HEK293 (cell line): ENCODE results near the gene TMEM51.
A peak's percentile ranks its signal among the peaks of the same experiment; 100 is the strongest.

Experiments used
- CTCF ChIA-PET: fragments of 350-600 bp; formaldehyde crosslinking; extraction: SDS; loops from one replicate; lab custom pipeline; 2021; ENCODE audit warnings: antibody characterized with exemption; lab: Yijun Ruan, JAX
- POLR2A ChIA-PET: fragments of 300-600 bp; formaldehyde crosslinking; extraction: SDS; loops from one replicate; lab custom pipeline; 2020; ENCODE audit warnings: antibody characterized with exemption, inconsistent platforms; lab: Yijun Ruan, JAX
- H3K27ac ChIP-seq: fragments of 200-500 bp; sonication (Bioruptor generic); 2 replicates; pipeline ENCODE4 v1.5.1; 2014; ENCODE audit warnings: low read depth, low read length, control low read depth, inconsistent platforms; ENCODE audit errors: extremely low read depth
- H3K36me3 ChIP-seq, 2 experiments: fragments of 200-500 bp in 1 of 2; sonication (Bioruptor generic) in 1 of 2; 1 replicate in 1 of 2; 2 replicates in 1 of 2; pipeline ENCODE4 v1.5.1; 2014 to 2017; ENCODE audit warnings: inconsistent platforms in 2 of 2, low read length in 2 of 2; ENCODE audit not compliant: control insufficient read depth in 2 of 2, insufficient read depth in 1 of 2
- H3K4me1 ChIP-seq: fragments of 200-500 bp; sonication (Bioruptor generic); 2 replicates; pipeline ENCODE4 v1.5.1; 2014; ENCODE audit warnings: mild to moderate bottlenecking, low read length, inconsistent platforms; ENCODE audit not compliant: control insufficient read depth, insufficient read depth
- H3K4me3 ChIP-seq: 2 replicates; pipeline ENCODE4 v1.5.1; 2011; ENCODE audit warnings: low read depth, mild to moderate bottlenecking, control low read depth, low read length, moderate library complexity
- H3K9me3 ChIP-seq: fragments of 200-500 bp; sonication (Bioruptor generic); 2 replicates; pipeline ENCODE4 v1.5.1; 2014; ENCODE audit warnings: low read depth, low read length, inconsistent platforms; ENCODE audit not compliant: control insufficient read depth, insufficient read depth
- KLF10 ChIP-seq: fragments of 450-650 bp; IDR thresholded peaks from 2 replicates; pipeline ENCODE4 v1.5.1; 2018; ENCODE audit warnings: missing biosample characterization, mild to moderate bottlenecking, missing genetic modification characterization
- KLF9 ChIP-seq: fragments of 450-650 bp; formaldehyde crosslinking; IDR thresholded peaks from 2 replicates; pipeline ENCODE4 v1.5.1; 2016; ENCODE audit warnings: missing biosample characterization, missing genetic modification characterization, low read depth
- MEIS1 ChIP-seq: sonication (generic); formaldehyde crosslinking; IDR thresholded peaks from 2 replicates; pipeline ENCODE4 v1.8.1; 2022; ENCODE audit warnings: missing genetic modification reagents, mild to moderate bottlenecking, borderline replicate concordance
- RBAK ChIP-seq: fragments of 450-650 bp; formaldehyde crosslinking; IDR thresholded peaks from 2 replicates; pipeline ENCODE4 v1.5.1; 2016; ENCODE audit warnings: missing biosample characterization, missing genetic modification characterization
- SALL2 ChIP-seq: fragments of 450-650 bp; formaldehyde crosslinking; IDR thresholded peaks from 2 replicates; pipeline ENCODE4 v1.5.0; 2017; ENCODE audit warnings: missing biosample characterization, mild to moderate bottlenecking, missing genetic modification characterization, borderline replicate concordance
- SCRT2 ChIP-seq: fragments of 450-650 bp; formaldehyde crosslinking; IDR thresholded peaks from 2 replicates; pipeline ENCODE4 v1.5.1; 2016; ENCODE audit warnings: missing biosample characterization, missing genetic modification characterization
- ZBTB7A ChIP-seq: fragments of 450-650 bp; formaldehyde crosslinking; IDR thresholded peaks from 2 replicates; pipeline ENCODE4 v1.5.1; 2016; ENCODE audit warnings: low read depth, missing biosample characterization, missing genetic modification characterization
- ZNF10 ChIP-seq: fragments of 450-650 bp; formaldehyde crosslinking; IDR thresholded peaks from 2 replicates; pipeline ENCODE4 v1.5.1; 2017; ENCODE audit warnings: missing biosample characterization, missing genetic modification characterization
- ZNF169 ChIP-seq: fragments of 450-650 bp; formaldehyde crosslinking; IDR thresholded peaks from 2 replicates; pipeline ENCODE4 v1.5.1; 2016; ENCODE audit warnings: missing biosample characterization, missing genetic modification characterization
- ZNF18 ChIP-seq: fragments of 450-650 bp; formaldehyde crosslinking; IDR thresholded peaks from 2 replicates; pipeline ENCODE4 v1.5.1; 2016; ENCODE audit warnings: missing biosample characterization, missing genetic modification characterization
- ZNF280D ChIP-seq: fragments of 450-650 bp; formaldehyde crosslinking; IDR thresholded peaks from 2 replicates; pipeline ENCODE4 v1.5.1; 2016; ENCODE audit warnings: missing biosample characterization, missing genetic modification characterization
- ZNF324 ChIP-seq: fragments of 450-650 bp; formaldehyde crosslinking; IDR thresholded peaks from 2 replicates; pipeline ENCODE4 v1.5.1; 2016; ENCODE audit warnings: missing biosample characterization, missing genetic modification characterization
- ZNF37A ChIP-seq: fragments of 450-650 bp; IDR thresholded peaks from 2 replicates; pipeline ENCODE4 v1.5.1; 2018; ENCODE audit warnings: missing biosample characterization, missing genetic modification characterization
- ZNF394 ChIP-seq: fragments of 450-650 bp; formaldehyde crosslinking; IDR thresholded peaks from 2 replicates; pipeline ENCODE4 v1.5.1; 2016; ENCODE audit warnings: missing biosample characterization, missing genetic modification characterization, mild to moderate bottlenecking, moderate library complexity, borderline replicate concordance
- ZNF488 ChIP-seq: fragments of 450-650 bp; formaldehyde crosslinking; IDR thresholded peaks from 2 replicates; pipeline ENCODE4 v1.5.1; 2016; ENCODE audit warnings: missing biosample characterization, missing genetic modification characterization
- ZNF513 ChIP-seq: fragments of 450-650 bp; IDR thresholded peaks from 2 replicates; pipeline ENCODE4 v1.5.1; 2018; ENCODE audit warnings: missing biosample characterization, missing genetic modification characterization
- ZNF548 ChIP-seq: fragments of 450-650 bp; formaldehyde crosslinking; IDR thresholded peaks from 2 replicates; pipeline ENCODE4 v1.5.1; 2016; ENCODE audit warnings: missing biosample characterization, missing genetic modification characterization
- ZNF704 ChIP-seq: fragments of 450-650 bp; formaldehyde crosslinking; IDR thresholded peaks from 2 replicates; pipeline ENCODE4 v1.5.1; 2016; ENCODE audit warnings: missing biosample characterization, missing genetic modification characterization
- ZNF707 ChIP-seq: fragments of 450-650 bp; formaldehyde crosslinking; IDR thresholded peaks from 2 replicates; pipeline ENCODE4 v1.5.1; 2016; ENCODE audit warnings: missing biosample characterization, missing genetic modification characterization
- ZNF768 ChIP-seq: fragments of 450-650 bp; formaldehyde crosslinking; IDR thresholded peaks from 2 replicates; pipeline ENCODE4 v1.5.1; 2018; ENCODE audit warnings: missing biosample characterization, mild to moderate bottlenecking, missing genetic modification characterization
- TF ChIP-seq, protein P1 (sequence below): fragments of 450-650 bp; formaldehyde crosslinking; IDR thresholded peaks from 2 replicates; pipeline ENCODE4 v1.5.1; 2016; ENCODE audit warnings: missing biosample characterization, missing genetic modification characterization
- TF ChIP-seq, protein P2 (sequence below): fragments of 450-650 bp; formaldehyde crosslinking; IDR thresholded peaks from 2 replicates; pipeline ENCODE4; 2016; ENCODE audit warnings: missing biosample characterization, missing genetic modification characterization

The TMEM51 gene

DNA sequence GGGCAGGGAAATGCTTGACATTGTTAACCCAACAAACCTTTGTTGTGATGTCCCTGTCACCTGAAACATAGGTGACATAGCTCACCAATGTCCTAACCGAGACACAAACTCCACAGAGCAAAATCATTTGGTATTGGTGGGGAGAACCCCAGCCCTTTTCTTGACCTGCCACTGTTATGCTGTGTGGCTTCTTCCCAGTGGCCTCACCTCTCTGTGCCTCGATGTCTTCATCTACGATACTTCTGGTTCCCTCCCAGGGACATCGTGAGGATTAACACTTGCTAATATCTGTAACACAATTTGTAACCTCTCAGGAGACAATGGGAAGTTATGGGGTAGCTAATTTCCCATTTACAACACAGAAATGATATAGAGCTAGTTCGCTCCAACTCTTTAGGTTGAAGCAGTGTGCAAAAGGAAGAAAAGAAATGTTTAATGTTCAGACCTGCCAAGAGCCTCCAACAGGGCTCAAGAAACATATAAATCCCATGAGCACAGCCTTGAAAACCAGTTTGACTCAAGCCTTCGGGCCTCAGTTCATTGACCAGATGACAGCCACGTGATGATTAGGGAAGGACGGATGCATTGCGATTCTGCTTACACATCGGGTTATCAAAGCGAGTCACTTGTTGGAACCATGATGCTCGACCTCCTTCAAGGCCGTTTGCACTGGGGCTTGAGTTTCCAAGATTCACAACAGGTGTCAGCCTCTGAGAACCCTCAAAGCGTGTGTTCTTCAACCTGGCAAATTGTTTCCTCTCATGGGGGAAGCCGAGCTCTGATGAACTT is 37.8 kb upstream of the TMEM51 start:
- Histone ChIP-seq H3K9me3 (no peaks in the 10 kb centered on the region), H3K4me3 (no peak overlapping the region), H3K4me1 (no peaks in the 10 kb centered on the region), H3K27ac (no peak overlapping the region), H3K36me3 (no peaks in the 10 kb centered on the region)
- TF ChIP-seq SALL2 (tag by site-specific recombination) (no peak), KLF9 (tag by site-specific recombination) (no peak), ZNF10 (tag by site-specific recombination) (no peak), SCRT2 (0 out of 2 replicates have a peak, but pooled peaks have one; percentile 11), ZNF768 (tag by site-specific recombination) (0 out of 2 replicates have a peak, but pooled peaks have one; percentile 44), ZNF324 (tag by site-specific recombination) (no peak), ZNF513 (tag by site-specific recombination) (no peak), ZNF394 (tag by site-specific recombination) (no peak), MEIS1 (CRISPR knock-in tag) (no peak), RBAK (no peak), ZNF169 (tag by site-specific recombination) (no peak), ZBTB7A (no peak), ZNF488 (tag by site-specific recombination) (no peak), KLF10 (tag by site-specific recombination) (no peak)
- TF ChIP-seq, protein P1, sequence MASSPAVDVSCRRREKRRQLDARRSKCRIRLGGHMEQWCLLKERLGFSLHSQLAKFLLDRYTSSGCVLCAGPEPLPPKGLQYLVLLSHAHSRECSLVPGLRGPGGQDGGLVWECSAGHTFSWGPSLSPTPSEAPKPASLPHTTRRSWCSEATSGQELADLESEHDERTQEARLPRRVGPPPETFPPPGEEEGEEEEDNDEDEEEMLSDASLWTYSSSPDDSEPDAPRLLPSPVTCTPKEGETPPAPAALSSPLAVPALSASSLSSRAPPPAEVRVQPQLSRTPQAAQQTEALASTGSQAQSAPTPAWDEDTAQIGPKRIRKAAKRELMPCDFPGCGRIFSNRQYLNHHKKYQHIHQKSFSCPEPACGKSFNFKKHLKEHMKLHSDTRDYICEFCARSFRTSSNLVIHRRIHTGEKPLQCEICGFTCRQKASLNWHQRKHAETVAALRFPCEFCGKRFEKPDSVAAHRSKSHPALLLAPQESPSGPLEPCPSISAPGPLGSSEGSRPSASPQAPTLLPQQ (tag by site-specific recombination), result no peak
- POLR2A ChIA-PET, result no interaction called here
- CTCF ChIA-PET, result interaction anchor here (0.6 to 1.8 kb wide), 4 partner anchors 10 to 188 kb away, joined by 3 to 5 read pairs (median 4); no protein-coding TSS in a partner anchor

DNA sequence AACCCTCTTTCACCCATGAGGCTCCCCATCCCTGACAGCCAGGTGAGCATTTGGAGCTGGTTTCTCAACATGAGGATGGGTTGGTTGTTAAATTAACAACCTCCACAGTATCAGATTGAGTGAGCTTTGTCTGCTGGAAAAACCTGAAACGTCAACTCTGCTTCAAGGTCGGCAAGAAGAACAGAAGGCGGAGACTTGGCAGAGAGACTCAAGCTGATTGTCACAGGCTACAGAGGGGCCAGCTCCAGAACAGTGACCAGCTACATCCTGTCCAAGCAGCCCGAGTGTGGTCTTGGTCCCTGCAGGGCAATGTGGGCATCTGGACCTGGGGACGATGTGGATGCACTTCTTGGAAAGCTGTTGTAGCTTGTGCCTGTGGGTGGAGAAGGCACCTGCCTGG is 36.6 kb upstream of the TMEM51 start:
- POLR2A ChIA-PET, result no interaction called here
- Histone ChIP-seq H3K9me3 (no peaks in the 10 kb centered on the region), H3K27ac (no peak overlapping the region), H3K4me1 (no peaks in the 10 kb centered on the region), H3K4me3 (no peak overlapping the region), H3K36me3 (no peaks in the 10 kb centered on the region)
- CTCF ChIA-PET, result interaction anchor here (0.6 to 1.8 kb wide), 3 partner anchors 9 to 187 kb away, joined by 3 to 4 read pairs (median 3); no protein-coding TSS in a partner anchor
- TF ChIP-seq ZNF548 (tag by site-specific recombination), result no peak
- no peak for TF ChIP-seq ZNF37A (tag by site-specific recombination)
- no peak for TF ChIP-seq ZNF707 (tag by site-specific recombination)
- TF ChIP-seq ZNF18, result no peak
- TF ChIP-seq ZNF488 (tag by site-specific recombination), result no peak
- TF ChIP-seq ZNF280D (tag by site-specific recombination), result no peak
- TF ChIP-seq, protein P2, sequence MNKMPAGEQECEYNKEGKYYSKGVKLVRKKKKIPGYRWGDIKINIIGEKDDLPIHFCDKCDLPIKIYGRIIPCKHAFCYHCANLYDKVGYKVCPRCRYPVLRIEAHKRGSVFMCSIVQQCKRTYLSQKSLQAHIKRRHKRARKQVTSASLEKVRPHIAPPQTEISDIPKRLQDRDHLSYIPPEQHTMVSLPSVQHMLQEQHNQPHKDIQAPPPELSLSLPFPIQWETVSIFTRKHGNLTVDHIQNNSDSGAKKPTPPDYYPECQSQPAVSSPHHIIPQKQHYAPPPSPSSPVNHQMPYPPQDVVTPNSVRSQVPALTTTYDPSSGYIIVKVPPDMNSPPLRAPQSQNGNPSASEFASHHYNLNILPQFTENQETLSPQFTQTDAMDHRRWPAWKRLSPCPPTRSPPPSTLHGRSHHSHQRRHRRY (tag by site-specific recombination), result no peak
- TF ChIP-seq ZNF704 (tag by site-specific recombination), result no peak
